Stimulated activated CD4-positive, alpha-beta T cell treated with anti-CD3 and anti-CD28 coated beads, Interleukin-15, amount 100 ng/mL, for 24 hours (primary cell): ENCODE results near the gene CLEC10A.
"Not testable (repeated sequence)": the region's sequence is repeated elsewhere in the genome, so short reads cannot be mapped to it uniquely, and the experiment has no call there.

Experiments
- DNase-seq: peaks from one replicate; pipeline ENCODE4 v3.0.0-alpha.2; 2020

The CLEC10A gene

GRCh38 chr17:7068268-7068667 is 11.8 kb downstream of the CLEC10A start:
- DNase-seq = no peak

GRCh38 chr17:7067198-7067597 is 12.9 kb downstream of the CLEC10A start:
- no peak for DNase-seq

- no peak for DNase-seq
These were observed 15.8 kb downstream of the CLEC10A start for GRCh38 chr17:7064261-7064660.

- no peak for DNase-seq
These were observed 16.4 kb downstream of the CLEC10A start for GRCh38 chr17:7063518-7064094.

GRCh38 chr17:7060165-7060891 is 19.7 kb downstream of the CLEC10A start:
- peak; percentile 69 for DNase-seq

- no peak for DNase-seq
These were observed 21.1 kb downstream of the CLEC10A start for GRCh38 chr17:7058831-7059447.

- DNase-seq = no peak
These were observed 23.7 kb downstream of the CLEC10A start for GRCh38 chr17:7056386-7056785.

- DNase-seq = not testable (repeated sequence)
These were observed 29.5 kb downstream of the CLEC10A start for GRCh38 chr17:7050583-7050982.

GRCh38 chr17:7048968-7049367 is 31.1 kb downstream of the CLEC10A start:
- DNase-seq = no peak

- DNase-seq = peak; percentile 59
These were observed 32.5 kb downstream of the CLEC10A start for GRCh38 chr17:7047566-7047965.

GRCh38 chr17:7046725-7047397 is 33.2 kb downstream of the CLEC10A start:
- DNase-seq = peak; percentile 81

GRCh38 chr17:7046127-7046724 is 33.8 kb downstream of the CLEC10A start:
- peak; percentile 59 for DNase-seq

GRCh38 chr17:7045492-7046126 is 34.4 kb downstream of the CLEC10A start:
- peak; percentile 46 for DNase-seq

- DNase-seq = peak; percentile 59
These were observed 36.4 kb downstream of the CLEC10A start, which contains the start of gene SLC16A11 for GRCh38 chr17:7043497-7044198. TSS of gene SLC16A11 (minus strand) at chr17:7044092. CDS start at chr17:7043513, 579 bp downstream.

GRCh38 chr17:7043182-7043496 is 36.9 kb downstream of the CLEC10A start:
- DNase-seq = no peak

GRCh38 chr17:7042501-7043181 is 37.4 kb downstream of the CLEC10A start:
- DNase-seq = peak; percentile 61

GRCh38 chr17:7041607-7042500 is 38.2 kb downstream of the CLEC10A start:
- peak; percentile 48 for DNase-seq

- DNase-seq = no peak
These were observed 40.2 kb downstream of the CLEC10A start for GRCh38 chr17:7039832-7040231.

- no peak for DNase-seq
These were observed 41.8 kb downstream of the CLEC10A start for GRCh38 chr17:7038025-7038862.
